BJ (cell line): ENCODE results near the gene CCDC9B. TPM values are rescaled to one million over a fixed set of nuclear protein-coding genes. Genes with fewer than 3 reads are reported as not detected.
A peak's percentile ranks its signal among the peaks of the same experiment; 100 is the strongest.

Experiments
- CTCF ChIA-PET: fragments of 350-600 bp; formaldehyde crosslinking; extraction: SDS; loops from one replicate; lab custom pipeline; 2021; ENCODE audit warnings: antibody characterized with exemption, inconsistent platforms; lab: Yijun Ruan, JAX
- POLR2A ChIA-PET: fragments of 300-600 bp; sonication (Branson Sonifier 250); formaldehyde crosslinking; extraction: SDS; loops from one replicate; lab custom pipeline; 2021; ENCODE audit warnings: antibody characterized with exemption; lab: Charles Lee
- DNase-seq: peaks from one replicate; pipeline ENCODE4 v3.0.0-alpha.2; 2011; ENCODE audit warnings: low read depth
- H3K27me3 ChIP-seq: 2 replicates; pipeline ENCODE4 v1.6.0; 2011; ENCODE audit warnings: low read length; ENCODE audit not compliant: control insufficient read depth, insufficient read depth
- H3K36me3 ChIP-seq: 2 replicates; pipeline ENCODE4 v1.5.1; 2011; ENCODE audit warnings: low read length; ENCODE audit not compliant: control insufficient read depth, insufficient read depth
- H3K4me3 ChIP-seq: 2 replicates; pipeline ENCODE4 v1.5.1; 2011; ENCODE audit warnings: low read depth, mild to moderate bottlenecking, control low read depth, low read length
- polyA plus RNA-seq: library from polyadenylated mRNA; depleted of rRNA; stranded (reverse); fragments of >200 nt; gene quantifications from 2 replicates; pipeline ENCODE4 v1.2.3, GENCODE V29; 2011
- TF ChIP-seq, protein P1 (sequence below): IDR thresholded peaks from 2 replicates; pipeline ENCODE4 v1.5.1; 2011; ENCODE audit warnings: low read depth, mild to moderate bottlenecking, control low read depth, inconsistent platforms, low read length, moderate library complexity; ENCODE audit not compliant: insufficient read depth

CCDC9B gene
- polyA plus RNA-seq, 1 experiment = 5.0 TPM

DNA sequence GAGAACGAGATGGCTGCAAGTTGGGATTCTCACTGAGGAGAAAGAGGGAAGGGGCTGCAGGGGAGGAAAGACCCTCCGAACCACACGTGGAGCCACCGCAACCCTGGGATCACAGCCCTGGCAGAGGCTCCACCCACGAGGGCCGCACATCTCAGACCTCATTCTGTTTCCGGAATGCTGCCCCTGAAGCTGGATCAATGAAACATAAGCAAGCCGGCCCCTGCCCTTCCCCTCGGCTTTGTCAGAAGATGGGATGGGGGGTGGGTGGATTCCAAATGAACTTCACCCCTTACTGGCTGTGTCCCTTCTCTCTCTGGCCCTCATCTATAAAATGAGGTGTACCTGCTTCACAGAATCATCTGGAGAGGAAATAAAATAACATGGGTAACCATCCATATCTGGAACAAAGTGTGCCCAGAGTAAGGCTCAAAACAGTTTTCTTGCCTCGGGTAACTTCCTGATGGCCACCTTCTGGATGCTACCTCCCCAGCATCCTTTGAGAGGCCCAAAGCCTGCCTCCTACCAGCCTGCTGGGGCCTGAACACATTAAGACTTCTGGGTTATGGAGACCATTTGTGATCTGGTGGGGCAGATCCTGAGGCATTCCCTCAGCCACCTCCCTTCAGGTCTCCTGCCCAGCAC is 4.6 kb upstream of the CCDC9B start:
- H3K4me3 ChIP-seq = no peak overlapping the region
- no peaks in the 10 kb centered on the region for H3K36me3 ChIP-seq
- H3K27me3 ChIP-seq = peaks cover 2% of the 10 kb centered on the region; the same call in 1 of the 2 replicates
- POLR2A ChIA-PET = no interaction called here
- DNase-seq = no peak
- TF ChIP-seq, protein P1, sequence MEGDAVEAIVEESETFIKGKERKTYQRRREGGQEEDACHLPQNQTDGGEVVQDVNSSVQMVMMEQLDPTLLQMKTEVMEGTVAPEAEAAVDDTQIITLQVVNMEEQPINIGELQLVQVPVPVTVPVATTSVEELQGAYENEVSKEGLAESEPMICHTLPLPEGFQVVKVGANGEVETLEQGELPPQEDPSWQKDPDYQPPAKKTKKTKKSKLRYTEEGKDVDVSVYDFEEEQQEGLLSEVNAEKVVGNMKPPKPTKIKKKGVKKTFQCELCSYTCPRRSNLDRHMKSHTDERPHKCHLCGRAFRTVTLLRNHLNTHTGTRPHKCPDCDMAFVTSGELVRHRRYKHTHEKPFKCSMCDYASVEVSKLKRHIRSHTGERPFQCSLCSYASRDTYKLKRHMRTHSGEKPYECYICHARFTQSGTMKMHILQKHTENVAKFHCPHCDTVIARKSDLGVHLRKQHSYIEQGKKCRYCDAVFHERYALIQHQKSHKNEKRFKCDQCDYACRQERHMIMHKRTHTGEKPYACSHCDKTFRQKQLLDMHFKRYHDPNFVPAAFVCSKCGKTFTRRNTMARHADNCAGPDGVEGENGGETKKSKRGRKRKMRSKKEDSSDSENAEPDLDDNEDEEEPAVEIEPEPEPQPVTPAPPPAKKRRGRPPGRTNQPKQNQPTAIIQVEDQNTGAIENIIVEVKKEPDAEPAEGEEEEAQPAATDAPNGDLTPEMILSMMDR = no peak
- CTCF ChIA-PET = interaction anchor here (0.6 to 11.8 kb wide), 24 partner anchors 8 to 806 kb away, joined by 3 to 124 read pairs (median 4); partner anchors contain the start of genes DISP2, INAFM2, IVD and PHGR1

DNA sequence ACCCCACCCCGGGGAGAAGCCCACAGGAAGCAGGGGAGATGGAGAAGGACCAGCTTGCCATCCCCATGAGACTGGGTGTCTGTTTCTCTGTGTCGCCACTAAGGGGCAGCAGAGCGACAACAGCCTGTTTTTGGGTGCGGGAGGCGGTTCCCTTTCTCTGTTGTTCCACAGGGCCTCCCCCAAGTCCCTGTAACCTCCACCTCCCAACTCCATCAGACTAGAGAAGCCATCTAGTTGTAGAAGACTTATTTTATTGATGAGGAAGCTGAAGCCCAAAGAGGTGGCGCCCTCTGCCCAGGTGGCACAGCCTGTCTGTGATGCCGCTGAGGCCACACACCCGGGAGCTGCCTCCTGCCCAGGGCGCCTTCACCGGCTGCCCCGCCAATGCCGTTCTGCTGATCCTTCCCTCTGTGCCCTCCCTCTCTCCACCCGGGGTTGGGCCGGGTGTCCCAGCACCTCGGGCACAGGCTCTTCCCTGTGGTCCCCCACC is 3.9 kb upstream of the CCDC9B start:
- no peaks in the 10 kb centered on the region for H3K27me3 ChIP-seq
- ChIA-PET POLR2A (no interaction called here), CTCF (interaction anchor here (0.7 to 11.8 kb wide), 31 partner anchors 9 to 161 kb away, joined by 3 to 124 read pairs (median 4); partner anchors contain the start of genes BAHD1, DISP2, INAFM2 and IVD)

DNA sequence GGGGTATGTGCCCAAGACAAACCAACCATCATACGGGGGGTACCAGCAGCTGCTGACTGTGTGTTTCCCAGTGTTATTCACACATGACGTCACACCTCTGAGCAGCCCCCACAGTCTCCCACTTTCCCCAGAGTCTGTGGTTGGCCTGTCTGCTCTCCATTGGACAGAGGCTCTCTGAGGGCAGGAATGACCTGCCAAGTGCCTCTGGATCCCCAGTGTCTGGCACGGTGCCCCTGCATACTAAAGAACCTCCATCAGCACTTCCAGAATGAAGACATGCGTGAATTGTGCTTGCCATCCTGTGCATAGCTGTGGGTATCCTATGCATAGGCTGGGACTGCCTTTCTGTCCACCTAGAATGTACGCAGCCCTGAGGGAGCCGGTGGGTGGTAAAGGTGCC is 3.5 kb upstream of the CCDC9B start:
- POLR2A ChIA-PET = no interaction called here
- no peak for DNase-seq
- no peaks in the 10 kb centered on the region for H3K36me3 ChIP-seq
- H3K4me3 ChIP-seq = no peak overlapping the region
- CTCF ChIA-PET = interaction anchor here (0.8 to 11.8 kb wide), 30 partner anchors 9 to 176 kb away, joined by 3 to 124 read pairs (median 4); partner anchors contain the start of genes BAHD1, DISP2, INAFM2 and IVD
- TF ChIP-seq, protein P1 = no peak
- no peaks in the 10 kb centered on the region for H3K27me3 ChIP-seq

More for the DNA sequence above, 3.9 kb upstream of the CCDC9B start:
- TF ChIP-seq, protein P1 = peak; percentile 81
- DNase-seq = no peak
- Histone ChIP-seq H3K4me3 (no peak overlapping the region), H3K36me3 (no peaks in the 10 kb centered on the region)

DNA sequence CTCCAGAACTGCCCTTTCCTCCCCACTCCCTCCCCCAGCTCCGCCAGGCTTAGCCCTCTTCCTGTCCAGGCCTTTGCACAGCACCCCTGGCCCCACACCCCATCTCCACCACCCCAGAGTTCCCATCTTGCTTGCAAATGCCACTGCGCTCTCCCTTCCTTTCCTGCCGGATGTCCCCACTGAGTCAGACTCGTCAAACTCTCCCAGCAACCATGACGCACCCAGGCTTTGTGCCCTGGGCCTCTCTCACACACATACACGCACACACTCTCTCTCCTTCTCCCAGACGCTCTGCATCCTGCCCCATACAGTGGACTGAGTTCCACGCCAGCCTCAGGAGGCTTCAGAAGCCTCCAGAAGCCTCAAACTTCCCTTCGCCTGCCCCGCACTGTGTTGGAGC is 2.8 kb upstream of the CCDC9B start:
- DNase-seq = no peak
- ChIA-PET POLR2A (no interaction called here), CTCF (interaction anchor here (1.1 to 11.8 kb wide), 19 partner anchors 9 to 177 kb away, joined by 3 to 124 read pairs (median 8); partner anchors contain the start of genes DISP2, INAFM2, IVD and KNSTRN)
- TF ChIP-seq, protein P1 = no peak
- no peaks in the 10 kb centered on the region for H3K27me3 ChIP-seq
- H3K36me3 ChIP-seq = no peaks in the 10 kb centered on the region
- H3K4me3 ChIP-seq = no peak overlapping the region
